ENCODE measurements around the gene SASH1. TPM values are rescaled to one million over a fixed set of nuclear protein-coding genes. Genes with fewer than 3 reads are reported as not detected.

Gene SASH1
- polyA plus RNA-seq, 1 donor from 2014 or later: 7.0 TPM

- Histone ChIP-seq H3K4me2 (ENCODE audit: low read length) (no peak overlapping the region), H3K79me2 (replicated peaks; ENCODE audit: insufficient read depth, low read length) (no peaks in the 10 kb centered on the region), H3K27me3 (ENCODE audit: insufficient read depth, low read depth, low read length) (no peaks in the 10 kb centered on the region), H2AFZ (ENCODE audit: low read depth, low read length) (no peak overlapping the region), H3K27ac (ENCODE audit: low read length) (no peak overlapping the region), H3K4me3 (ENCODE audit: low read length) (no peak overlapping the region), H3K9me2 (ENCODE audit: insufficient read depth, low read length) (no peaks in the 10 kb centered on the region), H3K9me3 (ENCODE audit: low read length) (no peaks in the 10 kb centered on the region), H3F3A (ENCODE audit: insufficient read depth, low read length, poor library complexity, severe bottlenecking) (no peaks in the 10 kb centered on the region), H3K9ac (ENCODE audit: low read length) (no peak overlapping the region), H3K36me3 (ENCODE audit: insufficient read depth, low read length) (no peaks in the 10 kb centered on the region), H4K20me1 (ENCODE audit: insufficient read depth) (no peaks in the 10 kb centered on the region)
- no peak for TF ChIP-seq RAD21 (conservative IDR thresholded peaks at IDR 0.05)
- TF ChIP-seq MXI1 (conservative IDR thresholded peaks at IDR 0.05; ENCODE audit: poor library complexity, severe bottlenecking): no peak
- TF ChIP-seq, protein P1, sequence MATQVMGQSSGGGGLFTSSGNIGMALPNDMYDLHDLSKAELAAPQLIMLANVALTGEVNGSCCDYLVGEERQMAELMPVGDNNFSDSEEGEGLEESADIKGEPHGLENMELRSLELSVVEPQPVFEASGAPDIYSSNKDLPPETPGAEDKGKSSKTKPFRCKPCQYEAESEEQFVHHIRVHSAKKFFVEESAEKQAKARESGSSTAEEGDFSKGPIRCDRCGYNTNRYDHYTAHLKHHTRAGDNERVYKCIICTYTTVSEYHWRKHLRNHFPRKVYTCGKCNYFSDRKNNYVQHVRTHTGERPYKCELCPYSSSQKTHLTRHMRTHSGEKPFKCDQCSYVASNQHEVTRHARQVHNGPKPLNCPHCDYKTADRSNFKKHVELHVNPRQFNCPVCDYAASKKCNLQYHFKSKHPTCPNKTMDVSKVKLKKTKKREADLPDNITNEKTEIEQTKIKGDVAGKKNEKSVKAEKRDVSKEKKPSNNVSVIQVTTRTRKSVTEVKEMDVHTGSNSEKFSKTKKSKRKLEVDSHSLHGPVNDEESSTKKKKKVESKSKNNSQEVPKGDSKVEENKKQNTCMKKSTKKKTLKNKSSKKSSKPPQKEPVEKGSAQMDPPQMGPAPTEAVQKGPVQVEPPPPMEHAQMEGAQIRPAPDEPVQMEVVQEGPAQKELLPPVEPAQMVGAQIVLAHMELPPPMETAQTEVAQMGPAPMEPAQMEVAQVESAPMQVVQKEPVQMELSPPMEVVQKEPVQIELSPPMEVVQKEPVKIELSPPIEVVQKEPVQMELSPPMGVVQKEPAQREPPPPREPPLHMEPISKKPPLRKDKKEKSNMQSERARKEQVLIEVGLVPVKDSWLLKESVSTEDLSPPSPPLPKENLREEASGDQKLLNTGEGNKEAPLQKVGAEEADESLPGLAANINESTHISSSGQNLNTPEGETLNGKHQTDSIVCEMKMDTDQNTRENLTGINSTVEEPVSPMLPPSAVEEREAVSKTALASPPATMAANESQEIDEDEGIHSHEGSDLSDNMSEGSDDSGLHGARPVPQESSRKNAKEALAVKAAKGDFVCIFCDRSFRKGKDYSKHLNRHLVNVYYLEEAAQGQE (IDR thresholded peaks at IDR 0.05; ENCODE audit: borderline replicate concordance): no peak
- no peak for TF ChIP-seq EZH2 (IDR thresholded peaks at IDR 0.05; ENCODE audit: borderline replicate concordance, insufficient read depth, low read length, poor library complexity, severe bottlenecking)
- no peak for TF ChIP-seq TAF1 (IDR thresholded peaks at IDR 0.05; ENCODE audit: low read depth)
- no peak for TF ChIP-seq SMC3 (conservative IDR thresholded peaks at IDR 0.05; ENCODE audit: poor library complexity)
- TF ChIP-seq POLR2AphosphoS5 (IDR thresholded peaks at IDR 0.05): no peak
- TF ChIP-seq EP300 (conservative IDR thresholded peaks at IDR 0.05; ENCODE audit: poor library complexity, severe bottlenecking): no peak
- TF ChIP-seq, protein P2, sequence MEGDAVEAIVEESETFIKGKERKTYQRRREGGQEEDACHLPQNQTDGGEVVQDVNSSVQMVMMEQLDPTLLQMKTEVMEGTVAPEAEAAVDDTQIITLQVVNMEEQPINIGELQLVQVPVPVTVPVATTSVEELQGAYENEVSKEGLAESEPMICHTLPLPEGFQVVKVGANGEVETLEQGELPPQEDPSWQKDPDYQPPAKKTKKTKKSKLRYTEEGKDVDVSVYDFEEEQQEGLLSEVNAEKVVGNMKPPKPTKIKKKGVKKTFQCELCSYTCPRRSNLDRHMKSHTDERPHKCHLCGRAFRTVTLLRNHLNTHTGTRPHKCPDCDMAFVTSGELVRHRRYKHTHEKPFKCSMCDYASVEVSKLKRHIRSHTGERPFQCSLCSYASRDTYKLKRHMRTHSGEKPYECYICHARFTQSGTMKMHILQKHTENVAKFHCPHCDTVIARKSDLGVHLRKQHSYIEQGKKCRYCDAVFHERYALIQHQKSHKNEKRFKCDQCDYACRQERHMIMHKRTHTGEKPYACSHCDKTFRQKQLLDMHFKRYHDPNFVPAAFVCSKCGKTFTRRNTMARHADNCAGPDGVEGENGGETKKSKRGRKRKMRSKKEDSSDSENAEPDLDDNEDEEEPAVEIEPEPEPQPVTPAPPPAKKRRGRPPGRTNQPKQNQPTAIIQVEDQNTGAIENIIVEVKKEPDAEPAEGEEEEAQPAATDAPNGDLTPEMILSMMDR (IDR thresholded peaks at IDR 0.05; ENCODE audit: poor library complexity, severe bottlenecking): no peak
Observed at GRCh38 chr6:148494226-148494625, 151.6 kb downstream of the SASH1 start.

GRCh38 chr6:148495029-148495428 is 152.4 kb downstream of the SASH1 start:
- Histone ChIP-seq H3K4me2 (ENCODE audit: low read length) (no peak overlapping the region), H3K79me2 (replicated peaks; ENCODE audit: insufficient read depth, low read length) (no peaks in the 10 kb centered on the region), H2AFZ (ENCODE audit: low read depth, low read length) (no peak overlapping the region), H3K9me3 (ENCODE audit: low read length) (no peaks in the 10 kb centered on the region), H3F3A (ENCODE audit: insufficient read depth, low read length, poor library complexity, severe bottlenecking) (no peaks in the 10 kb centered on the region), H3K27ac (ENCODE audit: low read length) (no peak overlapping the region), H3K4me3 (ENCODE audit: low read length) (no peak overlapping the region), H3K27me3 (ENCODE audit: insufficient read depth, low read depth, low read length) (no peaks in the 10 kb centered on the region), H3K9me2 (ENCODE audit: insufficient read depth, low read length) (no peaks in the 10 kb centered on the region), H3K9ac (ENCODE audit: low read length) (no peak overlapping the region), H4K20me1 (ENCODE audit: insufficient read depth) (no peaks in the 10 kb centered on the region), H3K36me3 (ENCODE audit: insufficient read depth, low read length) (no peaks in the 10 kb centered on the region)
- TF ChIP-seq TAF1 (IDR thresholded peaks at IDR 0.05; ENCODE audit: low read depth): no peak
- no peak for TF ChIP-seq RAD21 (conservative IDR thresholded peaks at IDR 0.05)
- TF ChIP-seq, protein P2 (IDR thresholded peaks at IDR 0.05; ENCODE audit: poor library complexity, severe bottlenecking): no peak
- TF ChIP-seq SMC3 (conservative IDR thresholded peaks at IDR 0.05; ENCODE audit: poor library complexity): no peak
- no peak for TF ChIP-seq MXI1 (conservative IDR thresholded peaks at IDR 0.05; ENCODE audit: poor library complexity, severe bottlenecking)
- no peak for TF ChIP-seq EZH2 (IDR thresholded peaks at IDR 0.05; ENCODE audit: borderline replicate concordance, insufficient read depth, low read length, poor library complexity, severe bottlenecking)
- TF ChIP-seq, protein P1 (IDR thresholded peaks at IDR 0.05; ENCODE audit: borderline replicate concordance): no peak

Measured in neural cell (in vitro differentiated cells).